ENCODE measurements around the gene RBX1. TPM values are rescaled to one million over a fixed set of nuclear protein-coding genes. Genes with fewer than 3 reads are reported as not detected.
A peak's percentile ranks its signal among the peaks of the same experiment; 100 is the strongest.

RBX1 gene
- total RNA-seq, 2 donors from 2014 or later: 59.1 to 99.9 TPM

DNA sequence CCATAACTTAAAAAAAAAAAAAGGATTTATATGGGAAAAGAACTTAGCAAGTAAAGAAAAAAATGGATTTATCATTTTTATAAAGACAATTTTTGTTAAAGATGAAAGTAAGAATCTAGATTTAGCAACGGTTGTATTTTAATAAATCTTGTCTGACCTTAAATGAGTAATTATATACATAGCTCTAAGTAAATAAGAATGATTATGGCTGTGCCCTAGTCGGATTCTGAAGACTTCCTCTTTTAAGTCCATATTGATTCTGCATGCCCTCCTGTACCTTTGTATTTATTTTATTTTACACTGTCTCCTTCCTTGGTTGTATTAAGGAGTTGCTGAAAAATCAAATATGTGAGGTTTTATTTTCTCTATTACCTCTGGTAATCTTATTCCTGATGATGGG is 7.1 kb downstream of the RBX1 start:
- H3K27ac Mint-ChIP-seq: peak overlapping the region in 1 of 2 donors; percentile 68
- H3K9me3 Mint-ChIP-seq: no peaks in the 10 kb centered on the region
- H3K36me3 Mint-ChIP-seq: peaks cover 5 to 39% of the 10 kb centered on the region in 2 donors
- DNase-seq (ENCODE audit: low spot score in 2 of 2) (no peak), ATAC-seq (no peak)

DNA sequence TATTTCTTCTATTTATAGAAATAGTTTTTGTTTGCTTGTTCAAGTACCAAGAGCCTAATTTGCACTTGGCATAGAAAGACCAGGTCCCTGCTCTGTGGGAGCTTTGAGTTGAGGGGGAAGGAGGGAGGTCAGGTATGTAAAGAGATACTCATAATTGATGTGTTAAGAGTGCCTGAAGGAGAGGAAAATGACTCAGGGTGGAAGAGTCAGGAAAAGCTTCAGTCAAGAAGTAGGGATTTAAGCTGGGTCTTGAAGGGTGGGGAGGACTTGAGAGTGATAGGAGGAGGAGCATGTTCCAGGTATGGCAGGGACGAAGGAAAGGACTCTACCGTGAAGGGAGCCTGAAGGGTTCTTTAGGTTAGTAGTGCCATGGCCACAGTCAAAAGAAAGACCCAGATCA is 9.0 kb downstream of the RBX1 start:
- peak overlapping the region in 1 of 2 donors; percentile 59 for H3K27ac Mint-ChIP-seq
- H3K36me3 Mint-ChIP-seq: peaks cover 0 to 21% of the 10 kb centered on the region in 2 donors
- DNase-seq (ENCODE audit: low spot score in 2 of 2) (no peak), ATAC-seq (no peak)
- H3K9me3 Mint-ChIP-seq: no peaks in the 10 kb centered on the region

GRCh38 chr22:40965936-40966725 is 15.0 kb downstream of the RBX1 start:
- Mint-ChIP-seq H3K27ac (peak overlapping the region; percentile 11 to 95), H3K9me3 (no peaks in the 10 kb centered on the region), H3K36me3 (peaks cover 4 to 19% of the 10 kb centered on the region in 2 donors)
- ATAC-seq: no peak
- DNase-seq (ENCODE audit: low spot score in 2 of 2): no peak

- H3K27ac Mint-ChIP-seq: peak overlapping the region; percentile 11 to 81
- H3K36me3 Mint-ChIP-seq: peaks cover 4 to 19% of the 10 kb centered on the region in 2 donors
- no peak for ATAC-seq
- no peak for DNase-seq (ENCODE audit: low spot score in 2 of 2)
- H3K9me3 Mint-ChIP-seq: no peaks in the 10 kb centered on the region
These were observed 15.5 kb downstream of the RBX1 start for GRCh38 chr22:40966726-40967085.

GRCh38 chr22:40967111-40967760 is 16.1 kb downstream of the RBX1 start:
- no peaks in the 10 kb centered on the region for H3K9me3 Mint-ChIP-seq
- DNase-seq (ENCODE audit: low spot score in 2 of 2) (no peak), ATAC-seq (no peak)
- H3K36me3 Mint-ChIP-seq: peaks cover 4 to 18% of the 10 kb centered on the region in 2 donors
- peak overlapping the region; percentile 11 to 81 for H3K27ac Mint-ChIP-seq

GRCh38 chr22:40972587-40972986 is 21.4 kb downstream of the RBX1 start:
- Mint-ChIP-seq H3K36me3 (peaks cover 0 to 15% of the 10 kb centered on the region in 2 donors), H3K9me3 (no peaks in the 10 kb centered on the region), H3K27ac (peak overlapping the region in 1 of 2 donors; percentile 79)
- DNase-seq (ENCODE audit: low spot score in 2 of 2) (no peak), ATAC-seq (no peak)

- H3K36me3 Mint-ChIP-seq: peaks cover 0 to 15% of the 10 kb centered on the region in 2 donors
- H3K27ac Mint-ChIP-seq: peak overlapping the region in 1 of 2 donors; percentile 29
- ATAC-seq: no peak
- H3K9me3 Mint-ChIP-seq: no peaks in the 10 kb centered on the region
- no peak for DNase-seq (ENCODE audit: low spot score in 2 of 2)
These were observed 22.0 kb downstream of the RBX1 start for GRCh38 chr22:40973144-40973543.

DNA sequence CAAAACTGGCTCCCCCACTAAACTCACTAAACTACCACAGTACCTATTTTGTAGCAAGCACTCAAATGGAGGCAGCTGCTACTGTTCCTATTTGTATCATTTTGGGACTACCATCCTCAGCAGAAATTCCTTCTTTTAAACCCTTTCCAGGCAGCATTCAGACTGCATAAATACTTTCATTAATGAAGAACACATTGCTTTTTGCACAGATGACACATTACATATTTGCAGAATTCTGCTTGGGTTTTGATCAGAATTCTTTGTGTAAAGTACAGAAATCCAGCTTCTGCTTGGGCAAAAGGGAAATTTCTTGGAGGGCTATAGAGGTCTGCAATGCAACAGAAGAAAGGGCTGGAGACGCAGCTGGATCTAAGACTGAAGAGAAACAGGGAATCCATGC is 24.2 kb downstream of the RBX1 start:
- Mint-ChIP-seq H3K9me3 (no peaks in the 10 kb centered on the region), H3K27ac (no peak overlapping the region), H3K36me3 (peaks cover 0 to 12% of the 10 kb centered on the region in 2 donors)
- ATAC-seq: no peak
- DNase-seq (ENCODE audit: low spot score in 2 of 2): no peak

- DNase-seq (ENCODE audit: low spot score in 2 of 2) (no peak), ATAC-seq (peak in 1 of 2 donors; percentile 48)
- Mint-ChIP-seq H3K36me3 (peaks cover 0 to 6% of the 10 kb centered on the region in 2 donors), H3K9me3 (no peaks in the 10 kb centered on the region), H3K27ac (peak overlapping the region in 1 of 2 donors; percentile 17)
These were observed 25.9 kb downstream of the RBX1 start for GRCh38 chr22:40976866-40977700.

GRCh38 chr22:40979198-40979597 is 28.0 kb downstream of the RBX1 start:
- DNase-seq (ENCODE audit: low spot score in 2 of 2) (no peak), ATAC-seq (no peak)
- H3K36me3 Mint-ChIP-seq: no peaks in the 10 kb centered on the region
- no peaks in the 10 kb centered on the region for H3K9me3 Mint-ChIP-seq
- no peak overlapping the region for H3K27ac Mint-ChIP-seq

GRCh38 chr22:40979871-40980270 is 28.7 kb downstream of the RBX1 start:
- DNase-seq (ENCODE audit: low spot score in 2 of 2) (no peak), ATAC-seq (no peak)
- no peaks in the 10 kb centered on the region for H3K36me3 Mint-ChIP-seq
- no peak overlapping the region for H3K27ac Mint-ChIP-seq
- H3K9me3 Mint-ChIP-seq: no peaks in the 10 kb centered on the region

DNA sequence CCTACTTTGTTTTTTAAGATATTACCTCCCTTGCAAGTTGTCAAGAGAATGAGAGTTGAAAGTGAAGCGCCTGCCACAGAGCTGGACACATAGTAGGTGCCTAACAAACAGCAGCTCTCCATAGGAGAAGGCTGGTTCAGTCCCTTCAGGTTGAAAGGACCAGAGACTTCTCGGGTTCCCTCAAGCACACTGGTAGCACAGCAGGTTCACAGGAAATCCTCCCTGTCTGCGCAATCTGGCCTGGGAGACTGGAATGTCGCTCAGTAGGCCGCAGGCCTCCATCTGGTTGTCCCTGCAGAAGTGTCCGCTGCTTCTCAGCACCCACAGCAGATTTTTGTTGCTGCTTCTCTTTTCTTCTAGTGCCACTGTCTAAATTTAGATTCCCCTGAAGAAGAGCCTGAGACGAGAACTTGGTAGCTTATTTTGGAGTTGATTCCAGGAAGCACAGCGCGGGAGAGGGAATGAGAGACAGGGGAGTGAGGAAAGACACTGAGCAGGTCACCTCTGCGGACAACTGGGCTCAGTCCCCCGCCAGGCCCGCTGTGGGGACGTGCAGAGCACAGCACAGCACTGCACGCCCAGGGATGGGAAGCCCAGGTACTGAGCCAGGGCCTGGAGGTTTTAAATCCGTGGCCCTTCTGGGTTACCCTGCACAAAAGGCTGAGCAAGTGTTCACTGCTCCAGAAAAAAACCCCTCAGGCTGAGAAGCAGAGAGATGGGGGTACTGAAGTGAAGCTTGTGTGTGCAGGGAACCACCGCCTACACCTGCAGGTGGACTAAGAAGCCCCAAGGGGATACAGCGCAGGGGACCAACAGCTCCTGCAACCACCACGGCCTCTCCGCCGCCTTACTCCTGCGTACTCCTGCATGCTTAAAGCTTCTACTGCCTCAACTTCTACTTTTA is 31.6 kb downstream of the RBX1 start:
- Mint-ChIP-seq H3K9me3 (no peaks in the 10 kb centered on the region), H3K27ac (peak overlapping the region in 1 of 2 donors; percentile 60), H3K36me3 (no peaks in the 10 kb centered on the region)
- no peak for ATAC-seq
- DNase-seq (ENCODE audit: low spot score in 2 of 2): no peak

GRCh38 chr22:40991298-40991697 is 40.1 kb downstream of the RBX1 start:
- Mint-ChIP-seq H3K27ac (peak overlapping the region in 1 of 2 donors; percentile 16), H3K36me3 (no peaks in the 10 kb centered on the region), H3K9me3 (no peaks in the 10 kb centered on the region)
- no peak for DNase-seq (ENCODE audit: low spot score in 2 of 2)
- ATAC-seq: no peak

GRCh38 chr22:40995821-40996220 is 44.6 kb downstream of the RBX1 start:
- no peaks in the 10 kb centered on the region for H3K36me3 Mint-ChIP-seq
- DNase-seq (ENCODE audit: low spot score in 2 of 2) (no peak), ATAC-seq (no peak)
- H3K27ac Mint-ChIP-seq: no peak overlapping the region
- H3K9me3 Mint-ChIP-seq: no peaks in the 10 kb centered on the region

- Mint-ChIP-seq H3K27ac (no peak overlapping the region), H3K9me3 (no peaks in the 10 kb centered on the region), H3K36me3 (no peaks in the 10 kb centered on the region)
- no peak for ATAC-seq
- DNase-seq (ENCODE audit: low spot score in 2 of 2): no peak
These were observed 46.3 kb downstream of the RBX1 start for GRCh38 chr22:40997520-40997919.

DNA sequence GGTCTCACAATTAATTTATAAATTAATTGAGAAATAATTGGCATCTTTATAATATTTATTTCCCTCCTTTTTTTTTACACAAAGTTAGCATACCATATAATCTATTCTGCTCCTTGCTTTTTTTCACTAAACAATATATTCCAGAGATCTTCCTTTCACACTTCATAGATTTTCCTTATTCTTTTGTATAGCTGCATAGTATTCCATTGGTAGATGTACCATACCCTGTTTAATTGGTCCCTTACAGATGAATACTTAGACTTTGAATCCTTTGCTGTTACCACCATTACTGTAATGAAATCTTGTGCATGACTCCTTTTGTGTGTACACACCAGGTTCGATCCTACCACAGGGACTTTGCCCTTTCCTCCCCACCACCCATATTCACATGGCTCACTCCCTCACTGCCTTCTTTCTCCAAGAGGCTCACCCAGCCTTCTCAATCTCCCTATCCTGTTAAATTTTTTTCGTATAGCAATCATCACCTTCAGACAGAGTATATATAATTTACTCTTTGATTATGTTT is 48.9 kb downstream of the RBX1 start:
- no peak overlapping the region for H3K27ac Mint-ChIP-seq
- ATAC-seq (no peak), DNase-seq (ENCODE audit: low spot score in 2 of 2) (no peak)
- H3K9me3 Mint-ChIP-seq: no peaks in the 10 kb centered on the region
- no peaks in the 10 kb centered on the region for H3K36me3 Mint-ChIP-seq

Measured in activated naive CD4-positive, alpha-beta T cell treated with anti-CD3 and anti-CD28 coated beads, Interleukin-2, amount 50 U/mL, for 72 hours (primary cell).